ENCODE measurements around the gene RBM20.
A peak's percentile ranks its signal among the peaks of the same experiment; 100 is the strongest.

DNA sequence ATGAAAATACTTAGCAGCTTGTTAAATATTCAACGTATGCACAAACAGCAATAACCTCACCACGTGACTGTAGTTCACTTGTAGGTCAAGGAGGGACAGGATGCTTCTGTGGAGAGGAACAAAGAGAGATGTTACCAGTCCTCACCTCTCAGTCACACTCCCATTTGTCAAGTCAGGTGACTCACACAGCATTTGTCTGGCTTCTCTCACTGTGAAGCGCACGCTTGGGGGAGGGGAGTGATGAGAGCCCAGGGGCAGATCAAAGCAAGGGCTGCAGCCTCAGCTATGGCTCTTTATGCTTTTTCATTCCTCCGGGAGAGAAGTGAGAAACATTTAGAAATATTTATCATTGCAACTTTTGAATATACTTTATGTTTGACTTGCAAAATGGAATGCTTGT, 2.9 kb upstream of the RBM20 start:
- peak; percentile 30 for TF ChIP-seq EP300 (IDR thresholded peaks at IDR 0.05)
- TF ChIP-seq, protein P1, sequence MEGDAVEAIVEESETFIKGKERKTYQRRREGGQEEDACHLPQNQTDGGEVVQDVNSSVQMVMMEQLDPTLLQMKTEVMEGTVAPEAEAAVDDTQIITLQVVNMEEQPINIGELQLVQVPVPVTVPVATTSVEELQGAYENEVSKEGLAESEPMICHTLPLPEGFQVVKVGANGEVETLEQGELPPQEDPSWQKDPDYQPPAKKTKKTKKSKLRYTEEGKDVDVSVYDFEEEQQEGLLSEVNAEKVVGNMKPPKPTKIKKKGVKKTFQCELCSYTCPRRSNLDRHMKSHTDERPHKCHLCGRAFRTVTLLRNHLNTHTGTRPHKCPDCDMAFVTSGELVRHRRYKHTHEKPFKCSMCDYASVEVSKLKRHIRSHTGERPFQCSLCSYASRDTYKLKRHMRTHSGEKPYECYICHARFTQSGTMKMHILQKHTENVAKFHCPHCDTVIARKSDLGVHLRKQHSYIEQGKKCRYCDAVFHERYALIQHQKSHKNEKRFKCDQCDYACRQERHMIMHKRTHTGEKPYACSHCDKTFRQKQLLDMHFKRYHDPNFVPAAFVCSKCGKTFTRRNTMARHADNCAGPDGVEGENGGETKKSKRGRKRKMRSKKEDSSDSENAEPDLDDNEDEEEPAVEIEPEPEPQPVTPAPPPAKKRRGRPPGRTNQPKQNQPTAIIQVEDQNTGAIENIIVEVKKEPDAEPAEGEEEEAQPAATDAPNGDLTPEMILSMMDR (IDR thresholded peaks at IDR 0.05) = no peak

All from suprapubic skin (tissue), 3 donors.